CD4-positive, alpha-beta T cell treated with Interleukin-17A for 1 hour (primary cell): Measurements from ENCODE around the gene MRPS34.

Source experiments
- DNase-seq: peaks from one replicate; pipeline ENCODE4 v3.0.0-alpha.2; 2020

MRPS34 gene

DNA sequence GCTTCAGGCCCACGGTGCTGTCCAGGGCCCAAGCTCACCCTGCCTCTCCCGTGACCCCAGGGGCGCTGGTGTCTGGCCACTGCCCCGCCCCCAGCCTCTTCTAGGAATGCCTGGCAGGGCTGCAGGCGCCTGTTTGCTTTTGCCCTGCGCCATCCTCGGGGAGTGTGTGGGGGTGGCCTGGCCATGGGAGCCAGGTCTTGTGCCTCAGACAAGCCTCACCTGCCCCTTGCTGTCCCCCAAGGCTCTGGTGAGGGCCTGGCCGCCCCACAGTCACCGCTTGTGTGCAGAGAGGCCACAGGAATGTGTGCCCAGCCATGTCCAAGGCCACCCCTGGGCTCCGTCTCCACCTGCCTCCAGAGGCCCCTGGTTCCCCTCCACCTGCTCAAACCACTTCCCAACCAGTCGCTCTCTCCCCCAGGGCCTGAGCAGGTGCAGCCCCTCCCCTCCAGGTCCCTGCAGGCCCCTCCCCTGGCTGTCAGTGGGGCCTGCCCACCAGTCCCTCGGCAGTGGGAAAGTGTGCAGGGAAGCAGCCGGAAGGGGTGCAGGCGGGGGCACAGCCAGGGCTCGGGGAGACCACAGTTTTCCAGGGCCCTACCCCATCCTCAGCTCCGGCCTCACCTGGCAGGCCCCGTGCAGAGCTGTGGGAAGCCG lies 21.4 kb upstream of the MRPS34 start:
- no peak for DNase-seq

DNA sequence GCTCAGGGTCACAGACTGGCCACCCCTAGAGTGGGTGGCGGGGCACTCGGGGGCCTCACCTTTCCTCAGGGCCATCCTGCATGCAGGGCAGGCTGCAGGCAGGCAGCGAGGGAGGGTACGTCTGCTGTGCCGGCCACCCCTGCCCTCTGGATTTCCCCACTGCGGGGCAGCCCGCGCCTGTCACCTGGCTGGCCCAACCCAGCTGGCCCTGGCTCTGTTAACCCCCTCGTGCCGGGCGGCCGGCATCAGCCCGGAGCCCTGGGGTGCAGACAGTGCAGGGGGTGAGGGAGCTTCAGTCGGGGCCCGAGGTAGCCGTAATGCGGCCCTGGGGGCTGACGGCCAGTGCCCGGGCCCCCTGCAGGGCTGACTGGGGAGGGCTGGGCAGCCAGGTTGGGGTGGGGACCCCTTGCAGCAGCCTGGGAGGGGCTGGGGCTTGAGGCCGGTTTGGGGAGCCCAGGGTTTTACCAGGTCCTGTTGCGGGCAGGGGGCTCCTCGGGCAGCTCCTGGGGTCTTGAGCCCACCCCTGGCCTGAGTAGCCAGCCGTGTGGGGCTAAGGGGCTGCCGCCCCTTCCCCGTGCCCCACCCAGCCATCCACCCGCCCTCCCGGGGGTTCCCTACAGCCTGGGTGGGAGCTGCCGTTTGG lies 20.8 kb upstream of the MRPS34 start, which contains the start of gene IGFALS:
Gene IGFALS (minus strand): TSS at position 128 of the 643 bp plus-strand sequence. CDS start 53 bp downstream, at position 75.
- DNase-seq, result no peak

DNA sequence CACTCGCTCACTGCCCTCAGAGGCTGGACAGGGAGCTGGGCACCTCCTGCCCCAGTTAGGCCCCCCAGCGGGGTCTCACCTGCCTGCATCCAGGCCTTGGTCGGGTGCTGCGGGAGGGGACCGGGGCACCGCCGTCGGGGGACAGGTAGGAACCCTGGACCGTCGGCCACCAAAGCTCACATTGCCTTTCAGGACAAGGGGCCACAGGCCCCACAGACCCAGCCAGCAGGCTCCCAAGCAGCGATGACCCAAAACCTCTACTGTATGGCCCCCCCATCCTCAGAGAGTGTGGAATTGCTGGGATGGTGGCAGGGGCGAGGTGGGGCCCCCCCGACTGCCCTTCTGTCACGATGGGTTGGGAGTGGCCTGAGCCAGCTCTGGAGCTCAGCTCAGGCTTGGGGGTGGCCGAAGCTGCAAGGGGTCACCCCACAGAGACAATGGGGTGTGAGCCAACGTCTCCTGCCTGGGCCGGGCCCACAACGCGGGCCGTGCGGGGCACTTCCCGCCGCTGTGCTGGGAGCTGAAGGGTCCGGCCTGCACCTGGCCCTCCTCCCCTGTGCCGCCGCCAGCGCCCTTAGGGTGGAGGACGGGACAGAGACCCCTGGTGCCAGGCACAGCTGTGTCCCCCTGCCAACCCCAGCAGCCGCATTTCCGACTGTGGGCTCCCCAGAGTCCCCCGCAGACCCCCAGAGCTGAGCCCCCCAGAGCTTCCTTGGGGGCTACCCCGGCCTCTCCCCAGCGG lies 20.1 kb upstream of the MRPS34 start:
- no peak for DNase-seq

DNA sequence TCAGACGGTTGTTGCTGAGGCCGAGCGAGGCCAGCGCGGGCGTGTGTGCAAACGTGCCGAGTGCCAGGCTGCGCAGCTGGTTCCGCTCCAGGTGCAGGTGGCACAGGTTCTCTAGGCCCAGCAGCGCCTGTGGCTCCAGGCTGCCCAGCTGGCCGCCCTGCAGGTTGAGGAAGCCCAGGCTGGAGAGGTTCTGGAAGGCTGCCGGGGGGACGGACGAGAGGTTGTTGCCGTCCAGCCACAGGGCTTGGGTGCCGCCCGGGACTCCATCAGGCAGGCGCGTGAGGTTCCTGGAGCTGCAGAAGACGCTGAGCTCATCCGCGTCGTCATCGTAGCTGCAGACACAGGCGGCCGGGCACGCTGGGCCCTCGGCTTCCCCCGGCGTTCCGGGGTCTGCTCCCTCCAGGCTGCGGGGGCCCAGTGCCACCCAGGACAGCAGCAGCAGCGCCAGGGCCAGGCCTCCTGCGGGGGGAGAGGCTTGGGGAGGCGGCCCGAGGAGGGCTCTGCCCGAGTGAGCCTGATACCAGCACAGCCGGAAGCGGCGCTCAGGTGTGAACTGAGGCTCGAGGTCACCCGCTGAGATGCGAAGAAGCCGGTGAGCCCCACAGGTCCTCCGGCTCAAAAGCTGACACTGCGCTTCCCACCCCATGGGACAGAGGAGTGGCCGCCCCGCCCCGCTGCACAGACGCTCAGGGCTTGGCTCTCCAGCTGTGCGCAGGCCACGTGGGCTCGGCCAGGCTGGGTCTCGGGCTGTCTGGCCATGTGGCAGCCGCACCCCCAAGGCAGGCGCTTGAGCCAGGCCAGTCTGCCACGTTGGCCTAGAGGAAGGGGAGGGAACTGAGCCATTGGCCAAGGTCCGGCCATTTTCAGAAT lies 19.2 kb upstream of the MRPS34 start:
- DNase-seq, result no peak

DNA sequence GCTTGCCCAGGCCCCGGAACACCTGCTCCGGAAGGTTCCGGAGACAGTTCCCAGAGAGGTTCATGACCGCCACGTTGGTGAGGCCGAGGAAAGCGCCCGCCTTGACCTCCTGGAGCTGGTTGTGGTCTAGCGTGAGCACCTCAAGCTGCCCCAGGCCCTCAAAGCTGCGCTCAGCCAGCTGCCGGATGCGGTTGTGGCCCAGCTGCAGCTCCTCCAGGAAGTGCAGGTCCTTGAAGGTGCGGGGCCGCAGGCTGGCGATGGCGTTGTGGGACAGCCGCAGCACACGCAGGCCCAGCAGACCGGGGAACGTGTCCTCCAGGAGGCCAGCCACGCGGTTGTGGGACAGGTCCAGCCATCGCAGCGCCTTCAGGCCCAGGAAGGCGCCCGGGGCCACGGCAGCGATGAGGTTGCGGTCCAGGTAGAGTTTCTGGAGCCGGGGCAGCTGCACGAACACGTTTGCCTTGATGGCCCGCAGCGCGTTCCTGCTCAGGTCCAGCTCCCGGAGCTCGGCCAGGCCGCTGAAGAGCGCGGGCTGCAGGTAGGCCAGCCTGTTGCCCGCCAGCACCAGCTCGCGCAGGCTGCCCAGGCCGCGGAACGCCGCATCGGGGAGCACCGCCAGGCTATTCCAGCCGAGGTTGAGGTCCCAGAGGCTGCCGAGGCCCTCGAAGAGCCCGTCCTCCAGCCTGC lies 18.5 kb upstream of the MRPS34 start:
- DNase-seq, result no peak

DNA sequence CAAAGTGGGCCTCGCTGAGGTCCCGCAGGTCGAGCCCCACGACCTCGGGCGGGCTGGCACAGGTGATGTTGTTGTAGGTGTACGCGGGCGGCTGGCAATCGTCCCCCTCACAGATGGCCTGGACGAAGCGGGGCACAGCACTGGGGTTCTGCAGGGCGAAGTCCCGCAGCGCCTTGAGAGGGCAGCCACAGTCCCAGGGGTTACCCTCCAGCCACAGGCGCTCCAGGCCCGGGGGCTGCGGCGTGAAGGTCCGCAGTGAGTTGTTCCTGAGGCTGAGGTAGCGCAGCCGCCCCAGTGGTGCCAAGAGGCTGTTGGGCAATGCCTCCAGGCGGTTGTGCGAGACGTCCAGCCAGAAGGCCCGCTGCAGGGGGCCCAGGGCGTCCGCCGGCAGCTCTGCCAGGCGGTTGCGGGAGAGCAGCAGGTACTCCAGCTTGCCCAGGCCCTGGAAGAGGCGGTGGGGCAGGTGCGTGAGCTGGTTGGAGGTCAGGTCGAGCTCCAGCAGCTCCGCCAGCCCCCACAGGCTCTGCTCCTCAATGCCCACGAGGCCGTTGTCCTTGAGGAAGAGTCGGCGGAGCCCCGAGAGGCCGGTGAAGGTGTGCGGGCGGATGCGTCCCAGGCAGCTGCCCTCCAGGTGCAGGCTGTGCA lies 17.8 kb upstream of the MRPS34 start:
- no peak for DNase-seq

DNA sequence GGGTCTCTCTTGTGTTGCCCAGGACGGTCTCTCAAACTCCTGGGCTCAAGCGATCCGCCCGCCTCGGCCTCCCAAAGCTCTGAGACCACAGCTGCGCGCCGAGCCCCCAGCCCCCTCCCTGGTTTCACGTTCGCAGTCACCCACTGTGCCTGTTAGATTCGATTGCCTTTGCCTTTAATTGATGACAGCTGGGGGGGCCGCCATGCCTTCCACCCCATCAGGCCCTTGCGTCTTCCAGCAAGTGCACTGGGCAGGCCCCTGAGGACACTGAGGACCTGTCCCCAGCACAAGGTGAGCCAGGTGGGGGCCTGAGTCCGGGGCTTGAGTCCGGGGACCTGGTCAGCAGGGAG lies 17.3 kb upstream of the MRPS34 start:
- no peak for DNase-seq

DNA sequence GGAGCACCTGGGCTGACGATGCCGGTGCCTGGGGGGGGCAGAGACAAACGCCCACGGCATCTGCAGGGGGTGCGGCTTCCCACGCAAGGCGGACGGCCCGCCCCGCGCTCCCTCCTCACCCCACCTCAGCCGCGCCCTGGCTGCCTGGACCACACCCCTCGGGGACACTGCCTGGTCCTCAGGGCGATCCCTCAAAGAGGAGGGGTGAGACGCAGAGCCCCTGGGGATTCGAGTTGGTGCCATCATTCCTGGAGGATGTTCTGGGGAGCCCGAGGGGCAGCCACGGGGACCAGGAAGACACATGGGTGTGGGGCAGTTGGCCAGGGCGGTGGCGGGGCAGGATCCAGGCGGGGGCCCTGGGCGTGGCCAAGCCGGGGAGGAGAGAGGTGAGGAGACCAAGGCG lies 16.7 kb upstream of the MRPS34 start:
- no peak for DNase-seq

DNA sequence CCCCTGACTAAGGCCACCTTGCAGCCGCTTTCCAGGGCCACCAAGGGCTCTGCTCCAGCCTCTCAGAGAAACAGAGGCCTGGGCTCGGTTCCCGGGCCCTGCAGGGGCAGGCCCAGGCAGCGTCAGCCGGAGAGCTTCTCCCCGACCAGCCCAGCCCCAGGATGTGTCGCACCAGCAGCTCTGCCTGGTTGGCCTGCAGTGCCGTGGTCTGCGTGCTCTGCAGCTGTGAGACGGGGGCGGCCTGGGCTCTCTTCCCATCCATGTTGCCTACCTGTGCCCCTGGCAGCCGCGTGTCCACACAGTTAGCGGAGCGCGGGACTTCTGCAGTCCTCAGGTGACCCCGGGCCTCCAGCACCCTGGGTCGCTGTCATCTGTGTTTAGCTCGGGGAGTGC lies 15.8 kb upstream of the MRPS34 start:
- DNase-seq, result no peak

DNA sequence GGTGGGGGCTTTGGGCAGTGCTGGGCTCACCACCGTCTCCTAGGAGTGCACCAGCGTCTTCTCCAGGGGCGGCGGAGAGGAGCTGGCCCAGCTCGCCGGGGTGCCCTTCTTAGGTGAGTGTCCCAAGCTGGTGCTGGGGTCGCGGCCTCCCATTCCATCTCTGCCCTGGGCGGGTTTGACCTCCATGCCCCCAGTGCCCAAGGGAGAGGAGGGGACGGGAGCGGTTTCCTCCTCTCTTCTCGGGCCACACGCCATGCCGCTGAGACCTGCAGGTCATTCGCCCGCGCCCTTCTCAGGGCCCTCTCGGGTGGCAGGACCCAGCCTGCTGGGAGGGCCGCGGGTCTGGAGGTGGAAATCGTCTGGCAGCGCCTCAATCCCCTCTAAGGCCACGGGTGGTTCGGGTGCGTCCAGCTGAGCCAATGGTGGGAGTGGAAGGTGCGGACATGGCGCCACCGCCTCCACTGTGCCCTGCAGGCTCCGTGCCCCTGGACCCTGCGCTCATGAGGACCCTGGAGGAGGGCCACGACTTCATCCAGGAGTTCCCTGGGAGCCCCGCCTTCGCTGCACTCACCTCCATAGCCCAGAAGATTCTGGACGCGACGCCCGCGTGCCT lies 15.3 kb upstream of the MRPS34 start:
- no peak for DNase-seq

DNA sequence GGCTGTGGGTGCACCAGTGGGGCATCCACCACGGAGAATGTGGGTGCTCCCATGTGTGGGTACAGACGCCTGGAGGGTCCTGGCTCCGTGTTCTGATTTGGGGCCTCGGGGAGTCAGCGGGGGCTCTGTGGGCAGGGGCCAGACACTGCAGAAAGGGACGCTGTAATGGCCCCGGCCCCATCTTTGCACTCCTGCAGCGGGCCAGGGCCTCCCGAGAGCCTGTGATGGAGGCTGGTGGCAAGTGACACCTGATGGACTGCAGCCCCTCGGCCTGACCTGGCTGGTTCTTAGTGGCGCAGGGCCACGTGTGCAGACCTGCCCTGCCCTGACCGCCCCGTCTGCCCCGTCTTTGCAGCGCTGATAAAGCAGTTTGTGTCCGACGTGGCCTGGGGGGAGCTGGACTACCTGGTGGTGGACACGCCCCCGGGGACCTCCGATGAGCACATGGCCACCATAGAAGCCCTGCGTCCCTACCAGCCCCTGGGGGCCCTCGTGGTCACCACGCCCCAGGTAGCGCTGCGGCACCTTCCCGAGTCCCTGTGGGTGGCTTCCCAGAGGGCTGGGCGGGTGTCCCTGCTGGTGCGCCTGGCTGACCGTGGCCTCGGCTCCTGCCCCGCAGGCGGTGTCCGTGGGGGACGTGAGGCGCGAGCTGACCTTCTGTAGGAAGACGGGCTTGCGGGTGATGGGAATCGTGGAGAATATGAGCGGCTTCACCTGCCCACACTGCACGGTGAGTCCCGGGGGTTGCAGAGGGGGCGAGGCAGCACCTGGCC lies 14.6 kb upstream of the MRPS34 start:
- DNase-seq, result no peak

DNA sequence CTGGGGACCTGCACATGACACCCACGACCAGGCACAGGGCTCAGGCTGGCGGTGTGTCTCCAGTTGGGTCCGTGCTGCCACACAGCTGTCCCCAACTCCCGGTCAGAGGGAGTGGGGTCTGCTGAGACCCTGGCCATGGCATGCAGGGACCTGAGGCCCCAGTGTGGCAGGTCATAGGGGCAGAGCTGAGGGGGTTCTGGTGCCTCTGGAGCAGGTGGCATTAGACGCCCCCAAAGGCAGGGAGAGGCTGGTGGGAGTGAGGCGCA lies 14.1 kb upstream of the MRPS34 start:
- DNase-seq, result no peak

DNA sequence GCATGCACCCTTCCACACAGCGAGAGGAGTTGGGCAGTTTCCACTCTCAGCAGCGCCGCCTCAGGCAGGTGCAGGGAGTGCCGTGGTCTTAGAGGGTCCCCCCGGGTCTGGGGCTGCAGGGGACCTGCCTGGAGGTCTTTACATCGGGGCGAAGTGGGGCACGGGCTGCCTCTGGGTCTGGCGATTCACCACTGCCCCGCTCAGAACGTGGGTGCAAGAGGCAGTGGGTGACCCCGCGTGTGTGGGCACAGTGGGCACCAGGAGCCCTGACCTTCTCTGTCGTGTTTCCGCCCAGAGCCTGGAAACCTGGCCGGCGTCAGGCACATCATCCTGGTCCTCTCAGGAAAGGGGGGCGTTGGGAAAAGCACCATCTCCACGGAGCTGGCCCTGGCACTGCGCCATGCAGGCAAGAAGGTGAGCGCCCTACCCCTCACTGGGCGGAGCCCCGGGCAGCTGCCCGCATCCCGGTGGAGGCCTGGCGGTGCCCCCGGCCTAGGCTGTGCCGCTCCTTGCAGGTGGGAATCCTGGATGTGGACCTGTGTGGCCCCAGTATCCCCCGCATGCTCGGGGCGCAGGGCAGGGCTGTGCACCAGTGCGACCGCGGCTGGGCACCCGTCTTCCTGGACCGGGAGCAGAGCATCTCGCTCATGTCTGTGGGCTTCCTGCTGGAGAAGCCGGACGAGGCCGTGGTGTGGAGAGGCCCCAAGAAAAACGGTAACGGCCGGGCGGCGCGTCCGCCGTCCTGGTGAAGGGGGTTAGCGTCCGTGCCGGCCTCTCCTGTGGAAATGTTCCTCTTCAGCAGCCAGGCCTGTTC lies 13.5 kb upstream of the MRPS34 start:
- no peak for DNase-seq

DNA sequence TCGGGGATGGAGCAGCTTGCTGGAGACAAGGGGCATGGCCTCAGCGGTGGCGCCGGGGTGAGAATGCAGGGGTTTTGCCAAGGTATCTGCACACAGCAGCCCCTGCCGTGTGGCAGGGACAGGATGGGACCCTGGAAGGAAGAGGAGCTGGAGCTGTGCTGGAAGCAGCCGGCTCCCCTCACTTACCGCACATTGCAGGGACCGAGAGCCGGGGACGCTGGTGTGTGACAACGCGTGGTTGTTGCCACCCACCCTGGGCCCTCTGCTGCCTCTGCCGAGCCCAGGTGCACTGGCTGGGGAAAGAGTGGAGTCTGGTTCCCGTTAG lies 12.9 kb upstream of the MRPS34 start:
- no peak for DNase-seq

DNA sequence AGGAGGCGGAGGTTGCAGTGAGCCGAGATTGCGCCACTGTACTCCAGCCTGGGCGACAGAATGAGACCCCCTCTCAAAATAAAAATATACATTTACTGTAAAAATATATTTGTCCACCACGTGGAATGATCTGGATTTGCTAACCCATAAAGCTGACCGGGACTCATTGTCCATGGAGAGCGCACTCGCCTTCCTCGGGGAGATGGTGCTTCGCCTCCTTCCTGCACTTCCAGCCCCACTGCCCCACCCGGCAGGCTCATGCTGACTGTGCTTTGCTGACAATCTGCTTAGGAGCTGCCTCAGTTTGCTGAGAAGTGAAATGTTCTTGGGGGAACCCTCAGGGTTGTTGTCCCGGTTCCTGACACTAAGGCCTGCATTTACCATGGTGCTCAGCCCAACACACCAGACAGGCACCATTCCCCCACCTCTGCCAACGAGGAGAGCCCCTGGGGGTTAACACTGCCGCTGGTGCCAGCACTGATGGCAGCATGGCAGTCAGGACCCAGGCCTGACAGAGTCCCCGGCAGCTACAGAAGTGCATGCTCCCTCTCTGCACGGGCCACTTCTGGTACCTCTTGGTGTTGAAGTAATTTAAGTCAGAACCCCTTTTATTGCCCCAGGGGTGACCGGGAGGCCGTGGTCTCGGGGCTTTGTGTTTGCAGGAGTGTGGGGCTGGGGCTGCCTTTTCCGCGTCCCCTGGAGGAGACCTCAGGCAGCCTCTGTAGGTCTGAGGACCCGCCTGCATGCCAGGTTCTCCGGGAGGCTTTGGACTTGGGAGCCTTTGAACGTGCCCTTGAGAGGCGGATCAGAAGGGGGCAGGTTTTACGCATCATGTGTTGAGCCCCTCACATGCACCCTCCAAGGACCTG lies 12.3 kb upstream of the MRPS34 start:
- no peak for DNase-seq

DNA sequence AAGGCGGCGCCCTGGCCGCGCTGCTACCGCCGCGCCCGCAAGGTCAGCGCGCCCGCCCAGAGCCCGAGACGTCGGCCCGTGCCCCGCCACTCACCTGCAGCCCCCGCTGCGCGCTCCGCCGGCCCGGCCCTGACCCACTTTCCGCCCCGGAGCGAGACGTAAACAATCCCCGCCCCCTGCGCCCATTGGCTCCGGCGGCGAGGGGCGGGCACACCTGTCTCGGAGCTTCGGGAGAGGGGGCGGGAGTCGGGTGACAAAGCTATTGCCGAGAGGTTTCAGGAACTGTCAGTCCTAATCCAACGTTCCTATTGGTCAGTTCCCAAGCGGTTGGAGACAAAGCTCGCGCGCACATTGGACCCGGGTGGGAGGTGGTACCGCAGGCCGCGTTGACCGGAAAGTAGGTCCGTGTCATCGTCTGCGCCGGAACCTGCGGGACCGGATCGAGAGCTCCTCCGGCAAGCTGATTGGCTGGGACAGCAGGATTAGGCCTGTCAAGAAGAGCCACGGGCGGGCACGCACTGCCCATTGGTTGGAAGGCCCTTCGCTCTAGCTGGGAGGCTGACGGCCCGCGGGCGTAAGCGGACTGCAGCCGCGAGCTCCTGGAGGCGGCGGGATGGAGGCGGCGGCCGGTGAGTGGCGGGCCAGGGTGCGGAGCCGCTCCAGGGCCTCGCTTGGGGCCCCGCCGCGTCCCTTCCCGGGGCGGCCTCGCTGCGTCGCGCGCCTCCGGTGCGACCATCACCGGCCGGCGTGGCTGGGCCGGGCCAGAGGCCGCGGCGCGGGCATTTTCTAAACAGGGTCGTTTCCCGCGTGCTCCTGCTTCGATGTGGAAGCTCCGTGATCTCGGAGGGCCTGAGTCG lies 9.7 kb upstream of the MRPS34 start, which contains the start of the genes NUBP2 and SPSB3:
Gene NUBP2 (plus strand): TSS at position 553 of the 857 bp plus-strand sequence. CDS start 61 bp downstream, at position 614.
Gene SPSB3 (minus strand): TSS at position 164 of the 857 bp plus-strand sequence. CDS start 1,088 bp downstream, outside the sequence.
- DNase-seq, result peak; percentile 100

DNA sequence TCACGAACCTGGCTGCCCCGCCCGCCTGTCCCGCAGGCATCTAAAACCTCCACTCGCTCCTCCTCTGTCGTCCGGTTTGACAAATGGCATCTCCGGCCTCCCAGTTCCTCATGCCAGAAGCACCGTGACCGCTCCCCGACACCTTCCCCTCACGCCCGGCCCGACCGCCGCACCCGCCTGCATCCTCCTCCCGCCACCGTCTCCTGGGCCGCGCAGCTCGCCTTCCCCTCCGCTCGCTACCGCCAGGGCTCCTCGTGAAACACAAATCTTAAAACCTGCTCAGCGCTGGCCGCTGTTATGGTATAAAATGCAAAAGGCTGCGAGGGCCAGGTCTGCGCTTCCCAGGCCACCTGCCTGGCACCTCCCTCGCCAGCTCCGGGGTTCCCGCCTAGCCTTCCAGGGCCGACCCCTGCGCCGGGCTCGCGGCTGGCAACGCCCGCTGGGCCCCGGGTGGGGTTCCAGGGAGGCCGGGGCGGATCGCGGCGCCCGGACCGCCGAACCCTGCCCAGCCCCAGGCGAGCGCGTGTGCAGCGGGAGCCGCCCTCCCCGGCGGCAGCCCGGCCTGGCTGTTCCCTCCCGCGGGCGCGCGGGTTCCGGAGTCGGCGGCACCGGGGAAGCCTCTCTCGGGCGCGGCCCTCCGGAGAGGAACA lies 8.9 kb upstream of the MRPS34 start:
- DNase-seq, result peak; percentile 31

DNA sequence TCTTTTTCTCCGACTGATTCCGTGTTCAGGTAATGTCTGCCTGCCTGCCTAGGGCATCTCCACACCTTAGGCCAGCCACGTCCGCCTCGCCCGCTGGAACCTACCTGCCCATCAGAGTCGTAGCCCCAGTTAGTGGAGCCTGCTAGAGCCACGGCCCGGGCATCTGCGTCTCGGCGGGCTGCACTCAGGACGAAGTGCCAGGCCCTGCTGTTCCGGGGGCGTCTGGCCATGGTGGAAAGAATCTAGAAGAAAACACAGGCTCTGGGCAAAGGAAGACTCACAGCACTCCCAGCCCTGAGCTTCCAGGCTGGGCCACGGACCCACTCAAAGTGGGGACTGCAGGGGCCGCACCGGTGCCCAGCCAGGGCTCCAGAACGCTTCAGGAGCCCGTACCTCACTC lies 8.3 kb upstream of the MRPS34 start:
- no peak for DNase-seq
